Measurements from ENCODE around the gene ASPSCR1.

ASPSCR1 gene

DNA sequence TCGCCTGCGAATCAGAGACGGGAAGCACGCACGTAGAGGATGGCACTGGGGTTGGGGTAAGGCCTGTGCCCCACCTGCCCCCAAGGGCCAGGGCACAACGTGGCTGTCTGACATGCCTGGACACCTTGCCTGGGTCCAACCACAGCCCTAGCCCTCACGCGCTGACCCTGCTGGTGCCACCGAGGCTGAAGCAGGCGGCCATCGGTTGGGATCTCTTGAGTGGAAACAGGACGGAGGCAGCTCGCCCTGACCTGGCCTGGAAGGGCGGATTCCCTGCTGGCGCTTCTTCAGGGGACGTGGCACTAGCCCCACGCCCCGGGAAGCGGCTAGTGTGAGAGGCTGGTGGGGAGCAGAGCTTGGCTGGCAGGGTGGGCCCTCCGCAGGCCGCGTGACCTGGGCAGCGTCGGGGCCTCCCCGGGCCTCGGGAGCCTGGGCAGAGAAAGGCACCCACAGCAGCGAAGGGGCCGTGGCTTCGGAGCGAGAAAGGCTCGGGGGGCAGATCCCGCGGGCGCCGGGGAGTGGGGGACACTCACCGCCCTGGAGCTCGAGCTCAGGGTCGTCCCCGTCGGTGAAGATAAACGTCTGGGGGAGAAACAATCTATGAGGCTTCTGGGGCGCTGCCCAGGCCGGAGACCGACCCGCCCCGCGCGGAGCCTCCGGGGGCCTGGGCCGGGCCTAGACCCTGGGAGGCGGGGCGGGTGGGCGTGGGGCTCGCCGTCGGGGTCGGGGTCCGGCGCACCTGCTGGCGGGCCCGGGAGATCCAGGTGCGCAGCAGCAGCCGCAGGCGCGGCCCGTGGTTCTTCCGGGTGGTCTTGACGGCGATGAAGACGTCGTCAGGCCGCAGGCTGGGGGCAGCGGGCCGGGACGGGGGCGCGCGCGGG lies 73.6 kb downstream of the ASPSCR1 start:
- Mint-ChIP-seq H3K27me3 (no peaks in the 10 kb centered on the region), H3K27ac (peak overlapping the region; percentile 87), H3K36me3 (ENCODE audit: low read depth) (peaks cover 79% of the 10 kb centered on the region), H3K9me3 (no peaks in the 10 kb centered on the region), H3K4me1 (ENCODE audit: low read depth) (peaks cover 46% of the 10 kb centered on the region), H3K4me3 (peak overlapping the region; percentile 94)
- intact Hi-C loops (cut with micrococcal nuclease): loop anchor here (1.0 kb wide), 1 partner anchor 14 kb away; the partner anchor contains the start of gene DCXR

GRCh38 chr17:82051776-82052637 lies 74.6 kb downstream of the ASPSCR1 start, which contains the start of the genes GPS1 and RFNG:
GPS1 (plus strand) TSS chr17:82051898; CDS start chr17:82051932, 34 bp downstream.
RFNG (minus strand) TSS chr17:82051811; CDS start chr17:82051766, 45 bp downstream.
- Mint-ChIP-seq H3K9me3 (no peaks in the 10 kb centered on the region), H3K4me3 (peak within 1 kb of the TSS; percentile 94), H3K4me1 (ENCODE audit: low read depth) (peaks cover 46% of the 10 kb centered on the region), H3K36me3 (ENCODE audit: low read depth) (peaks cover 83% of the 10 kb centered on the region), H3K27ac (peak within 1 kb of the TSS; percentile 87), H3K27me3 (no peaks in the 10 kb centered on the region)
- intact Hi-C loops (cut with micrococcal nuclease): loop anchor here (1.0 kb wide), 1 partner anchor 15 kb away; the partner anchor contains the start of gene DCXR

- Mint-ChIP-seq H3K4me3 (peak overlapping the region; percentile 84), H3K4me1 (ENCODE audit: low read depth) (peaks cover 46% of the 10 kb centered on the region), H3K27me3 (no peaks in the 10 kb centered on the region), H3K36me3 (ENCODE audit: low read depth) (peaks cover 83% of the 10 kb centered on the region), H3K27ac (peak overlapping the region; percentile 79), H3K9me3 (no peaks in the 10 kb centered on the region)
- intact Hi-C loops (cut with micrococcal nuclease): no loop called here
Measured at GRCh38 chr17:82052638-82053059, 75.2 kb downstream of the ASPSCR1 start.

DNA sequence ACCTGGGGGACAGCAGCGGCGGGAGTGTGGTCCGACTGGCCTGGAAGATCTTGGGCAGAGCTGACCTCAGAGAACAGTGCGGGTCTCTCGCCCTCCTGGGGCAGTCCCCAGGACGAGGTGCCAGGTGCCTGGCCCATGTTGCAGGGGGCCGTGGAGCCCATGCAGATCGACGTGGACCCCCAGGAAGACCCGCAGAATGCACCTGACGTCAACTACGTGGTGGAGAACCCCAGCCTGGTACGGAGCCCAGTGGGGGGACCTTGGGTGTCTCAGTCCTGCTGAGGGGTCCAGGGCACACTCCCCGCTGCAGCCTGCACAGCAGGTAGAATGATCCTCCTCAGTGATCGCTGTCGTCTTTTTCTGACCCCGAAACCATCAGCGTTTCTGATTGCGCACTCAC lies 75.7 kb downstream of the ASPSCR1 start:
- intact Hi-C loops (cut with micrococcal nuclease): no loop called here
- H3K27ac Mint-ChIP-seq: peak overlapping the region; percentile 79
- peak overlapping the region; percentile 84 for H3K4me3 Mint-ChIP-seq
- peaks cover 83% of the 10 kb centered on the region for H3K36me3 Mint-ChIP-seq (ENCODE audit: low read depth)
- H3K9me3 Mint-ChIP-seq: no peaks in the 10 kb centered on the region
- no peaks in the 10 kb centered on the region for H3K27me3 Mint-ChIP-seq
- peaks cover 46% of the 10 kb centered on the region for H3K4me1 Mint-ChIP-seq (ENCODE audit: low read depth)

GRCh38 chr17:82053556-82054263 lies 76.3 kb downstream of the ASPSCR1 start:
- H3K27me3 Mint-ChIP-seq: no peaks in the 10 kb centered on the region
- peaks cover 83% of the 10 kb centered on the region for H3K36me3 Mint-ChIP-seq (ENCODE audit: low read depth)
- H3K27ac Mint-ChIP-seq: peak overlapping the region; percentile 41
- H3K4me1 Mint-ChIP-seq (ENCODE audit: low read depth): peaks cover 42% of the 10 kb centered on the region
- peak overlapping the region; percentile 84 for H3K4me3 Mint-ChIP-seq
- intact Hi-C loops (cut with micrococcal nuclease): no loop called here
- no peaks in the 10 kb centered on the region for H3K9me3 Mint-ChIP-seq

- no peak overlapping the region for H3K27ac Mint-ChIP-seq
- no peaks in the 10 kb centered on the region for H3K27me3 Mint-ChIP-seq
- H3K4me3 Mint-ChIP-seq: no peak overlapping the region
- intact Hi-C loops (cut with micrococcal nuclease): no loop called here
- H3K9me3 Mint-ChIP-seq: no peaks in the 10 kb centered on the region
- peaks cover 36% of the 10 kb centered on the region for H3K4me1 Mint-ChIP-seq (ENCODE audit: low read depth)
- H3K36me3 Mint-ChIP-seq (ENCODE audit: low read depth): peaks cover 83% of the 10 kb centered on the region
Measured at GRCh38 chr17:82054351-82055022, 77.1 kb downstream of the ASPSCR1 start.

GRCh38 chr17:82055023-82055964 lies 77.9 kb downstream of the ASPSCR1 start:
- Mint-ChIP-seq H3K27ac (no peak overlapping the region), H3K4me1 (ENCODE audit: low read depth) (peaks cover 28% of the 10 kb centered on the region), H3K4me3 (no peak overlapping the region)

DNA sequence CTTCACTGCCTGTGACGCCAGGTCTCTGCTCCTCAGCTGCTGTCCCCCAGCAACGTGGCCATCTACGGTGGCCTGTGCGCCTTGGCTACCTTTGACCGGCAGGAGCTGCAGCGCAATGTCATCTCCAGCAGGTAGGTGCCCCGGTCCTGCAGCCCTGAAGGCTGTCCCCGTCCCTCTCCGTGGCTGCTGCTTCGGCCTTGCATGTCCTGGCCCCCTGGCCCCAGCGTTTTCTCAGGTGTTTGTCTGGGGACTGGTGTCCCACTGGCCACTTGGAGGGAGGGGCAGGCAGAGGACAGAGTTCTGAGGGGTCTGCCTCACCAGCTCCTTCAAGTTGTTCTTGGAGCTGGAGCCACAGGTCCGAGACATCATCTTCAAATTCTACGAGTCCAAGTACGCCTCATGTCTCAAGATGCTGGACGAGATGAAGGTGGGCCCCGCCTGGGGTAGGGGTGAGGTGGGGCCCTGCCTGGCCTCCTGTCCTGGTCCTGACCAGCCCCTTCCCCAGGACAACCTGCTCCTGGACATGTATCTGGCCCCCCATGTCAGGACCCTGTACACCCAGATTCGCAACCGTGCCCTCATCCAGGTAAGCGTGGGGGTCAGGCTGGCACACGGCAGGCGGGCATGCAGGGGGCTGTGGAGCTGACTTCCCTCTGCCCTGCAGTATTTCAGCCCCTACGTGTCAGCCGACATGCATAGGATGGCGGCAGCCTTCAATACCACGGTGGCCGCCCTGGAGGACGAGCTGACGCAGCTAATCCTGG lies 78.7 kb downstream of the ASPSCR1 start:
- no peak overlapping the region for H3K4me3 Mint-ChIP-seq
- intact Hi-C loops (cut with micrococcal nuclease): no loop called here
- H3K4me1 Mint-ChIP-seq (ENCODE audit: low read depth): peaks cover 20% of the 10 kb centered on the region
- H3K36me3 Mint-ChIP-seq (ENCODE audit: low read depth): peaks cover 83% of the 10 kb centered on the region
- no peaks in the 10 kb centered on the region for H3K9me3 Mint-ChIP-seq
- no peaks in the 10 kb centered on the region for H3K27me3 Mint-ChIP-seq
- H3K27ac Mint-ChIP-seq: no peak overlapping the region

More at GRCh38 chr17:82055023-82055964, 77.9 kb downstream of the ASPSCR1 start:
- H3K9me3 Mint-ChIP-seq: no peaks in the 10 kb centered on the region
- intact Hi-C loops (cut with micrococcal nuclease): no loop called here
- peaks cover 83% of the 10 kb centered on the region for H3K36me3 Mint-ChIP-seq (ENCODE audit: low read depth)
- H3K27me3 Mint-ChIP-seq: no peaks in the 10 kb centered on the region

GRCh38 chr17:82056729-82057621 lies 79.5 kb downstream of the ASPSCR1 start:
- Mint-ChIP-seq H3K4me1 (ENCODE audit: low read depth) (peaks cover 20% of the 10 kb centered on the region), H3K36me3 (ENCODE audit: low read depth) (peaks cover 92% of the 10 kb centered on the region), H3K9me3 (no peaks in the 10 kb centered on the region), H3K27ac (no peak overlapping the region), H3K27me3 (no peaks in the 10 kb centered on the region), H3K4me3 (no peak overlapping the region)
- intact Hi-C loops (cut with micrococcal nuclease): no loop called here

- H3K9me3 Mint-ChIP-seq: no peaks in the 10 kb centered on the region
- peaks cover 100% of the 10 kb centered on the region for H3K36me3 Mint-ChIP-seq (ENCODE audit: low read depth)
- H3K4me1 Mint-ChIP-seq (ENCODE audit: low read depth): peaks cover 11% of the 10 kb centered on the region
- intact Hi-C loops (cut with micrococcal nuclease): no loop called here
- H3K4me3 Mint-ChIP-seq: no peak overlapping the region
- no peak overlapping the region for H3K27ac Mint-ChIP-seq
- no peaks in the 10 kb centered on the region for H3K27me3 Mint-ChIP-seq
Measured at GRCh38 chr17:82058230-82058854, 80.9 kb downstream of the ASPSCR1 start.

DNA sequence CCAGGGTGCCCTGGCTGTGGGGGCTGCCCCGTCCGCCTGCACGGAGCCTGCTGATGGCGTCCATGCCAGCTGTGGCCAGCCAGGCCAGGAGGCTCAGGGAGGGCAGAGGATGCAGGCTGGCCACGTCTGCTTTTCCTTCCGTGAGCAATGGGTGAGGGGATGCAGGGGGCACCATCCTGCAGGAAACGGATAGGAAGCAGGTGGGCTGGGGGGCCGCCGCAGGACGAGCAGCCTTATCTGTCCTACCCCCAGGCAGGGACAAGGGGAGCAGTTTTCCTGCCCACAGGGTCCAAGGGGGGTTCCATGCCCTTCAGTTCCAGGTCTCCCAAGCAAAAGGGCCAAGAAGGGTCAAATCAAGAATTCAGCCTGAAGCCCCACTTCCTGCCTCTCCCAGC lies 81.4 kb downstream of the ASPSCR1 start:
- Mint-ChIP-seq H3K4me1 (ENCODE audit: low read depth) (peaks cover 7% of the 10 kb centered on the region), H3K36me3 (ENCODE audit: low read depth) (peaks cover 100% of the 10 kb centered on the region)

More for the DNA sequence above, 81.4 kb downstream of the ASPSCR1 start:
- H3K4me3 Mint-ChIP-seq: no peak overlapping the region
- no peaks in the 10 kb centered on the region for H3K9me3 Mint-ChIP-seq
- H3K27me3 Mint-ChIP-seq: no peaks in the 10 kb centered on the region
- H3K27ac Mint-ChIP-seq: no peak overlapping the region
- intact Hi-C loops (cut with micrococcal nuclease): no loop called here

Data from dendritic cell treated with granulocyte-macrophage colony-stimulating factor and Interleukin-4, amounts not matched to agents 40 ng/mL and 50 ng/mL, for 4 days (primary cell).